ENCODE data around the gene PIP5K1B.

GRCh38 chr9:69030851-69031645 lies 326.0 kb downstream of the PIP5K1B start:
- TF ChIP-seq POLR2AphosphoS5 (IDR thresholded peaks at IDR 0.05; ENCODE audit: borderline replicate concordance, low read depth, low read length) (no peak), EZH2 (IDR thresholded peaks at IDR 0.05) (no peak), FOXP2 (optimal IDR thresholded peaks at IDR 0.05; ENCODE audit: control extremely low read depth, extremely low read length, insufficient read depth) (no peak)
